ENCODE measurements around the gene HDAC8.
"Not testable (repeated sequence)": the region's sequence is repeated elsewhere in the genome, so short reads cannot be mapped to it uniquely, and the experiment has no call there.

Gene HDAC8

DNA sequence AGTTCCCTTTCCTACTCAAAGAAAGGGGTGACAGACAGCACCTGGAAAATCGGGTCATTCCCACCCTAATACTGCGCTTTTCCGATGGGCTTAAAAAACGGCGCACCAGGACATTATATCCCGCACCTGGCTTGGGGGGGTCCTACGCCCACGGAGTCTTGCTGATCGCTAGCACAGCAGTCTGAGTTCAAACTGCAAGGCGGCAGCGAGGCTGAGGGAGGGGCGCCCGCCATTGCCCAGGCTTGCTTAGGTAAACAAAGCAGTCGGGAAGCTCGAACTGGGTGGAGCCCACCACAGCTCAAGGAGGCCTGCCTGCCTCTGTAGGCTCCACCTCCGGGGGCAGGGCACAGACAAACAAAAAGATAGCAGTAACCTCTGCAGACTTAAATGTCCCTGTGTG, 131.9 kb downstream of the HDAC8 start:
- DNase-seq, result not testable (repeated sequence)

DNA sequence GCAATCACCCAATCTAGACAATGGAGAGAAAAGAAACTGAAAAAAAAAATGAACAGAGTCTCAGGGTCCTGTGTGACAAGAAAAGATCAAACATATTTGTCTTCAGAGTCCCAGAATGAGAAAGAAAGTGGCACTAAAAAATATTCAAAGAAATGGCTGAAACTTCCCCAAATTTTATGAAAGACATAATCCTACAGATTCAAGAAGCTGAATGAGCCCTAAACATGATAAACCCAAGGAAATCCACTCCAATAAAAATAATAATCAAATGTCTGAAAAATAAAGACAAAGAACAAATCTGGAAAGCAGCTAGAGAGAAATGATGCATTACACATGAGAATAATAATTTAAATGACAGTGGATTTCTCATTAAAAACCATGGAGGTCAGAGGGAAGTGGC, 136.6 kb downstream of the HDAC8 start:
- DNase-seq, result no peak

DNA sequence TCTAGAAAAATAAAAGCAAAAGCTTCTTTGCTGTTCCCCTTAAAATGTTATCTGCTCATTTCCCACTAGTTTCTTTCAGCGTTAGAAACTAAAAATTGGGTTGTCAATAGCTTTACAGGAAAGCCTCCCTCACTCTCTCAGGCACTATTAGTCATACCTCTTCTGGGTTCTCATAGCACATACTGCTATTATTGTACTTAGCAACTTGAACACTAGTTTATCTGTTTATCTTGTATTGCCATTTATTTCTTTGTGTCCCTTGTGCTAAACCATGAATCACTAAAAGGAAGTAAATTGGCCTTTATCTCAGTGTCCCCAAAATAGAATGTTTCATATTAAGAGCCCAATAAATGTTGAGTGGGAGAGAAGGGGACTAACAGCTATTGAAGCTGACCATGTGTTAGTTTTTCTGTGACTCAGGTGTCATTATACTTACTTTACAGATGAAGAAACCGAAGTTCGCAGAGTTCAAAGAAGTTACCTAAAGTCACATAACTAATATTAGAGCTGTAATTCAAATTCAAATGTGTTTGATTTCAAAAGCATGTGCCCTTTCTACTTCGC, 142.2 kb downstream of the HDAC8 start:
- no peak for DNase-seq

- DNase-seq, result no peak
Observed at GRCh38 chrX:72421797-72422196, 150.8 kb downstream of the HDAC8 start.

- DNase-seq, result no peak
Observed at GRCh38 chrX:72409993-72410392, 162.7 kb downstream of the HDAC8 start.

DNA sequence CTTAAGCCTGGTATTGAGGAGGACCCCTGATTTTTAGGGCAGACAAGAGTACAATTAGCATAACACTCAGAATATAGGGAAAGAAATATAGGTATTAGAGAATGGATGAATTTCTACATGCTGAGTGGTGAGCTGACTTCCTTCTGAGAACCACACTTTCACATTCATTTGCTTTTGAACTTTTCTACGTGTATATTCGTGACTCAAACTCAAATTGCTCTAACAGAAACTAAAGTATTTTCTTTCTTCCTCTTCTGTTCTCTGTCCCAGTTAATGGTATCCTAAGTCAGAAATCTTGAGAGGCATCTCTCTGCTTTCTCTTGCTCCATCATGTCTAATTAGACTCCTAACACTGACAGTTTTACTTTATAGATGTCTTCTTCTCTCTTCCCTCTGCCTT, 163.8 kb downstream of the HDAC8 start:
- no peak for DNase-seq

DNA sequence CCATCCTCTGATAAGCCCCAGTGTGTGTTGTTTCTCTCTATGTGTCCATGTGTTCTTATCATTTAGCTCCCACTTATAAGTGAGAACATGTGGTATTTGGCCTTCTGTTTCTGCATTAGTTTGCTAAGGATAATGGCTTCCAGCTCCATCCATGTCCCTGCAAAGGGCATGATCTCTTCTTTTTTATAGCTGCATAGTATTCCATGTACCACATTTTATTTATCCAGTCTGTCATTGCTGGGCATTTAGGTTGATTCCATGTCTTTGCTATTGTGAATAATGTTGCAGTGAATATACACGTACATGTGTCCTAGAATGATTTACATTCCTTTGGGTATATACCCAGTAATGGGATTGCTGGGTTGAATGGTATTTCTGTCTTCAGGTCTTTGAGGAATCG, 167.5 kb downstream of the HDAC8 start:
- DNase-seq, result not testable (repeated sequence)

GRCh38 chrX:72402614-72403013, 170.0 kb downstream of the HDAC8 start:
- DNase-seq, result no peak

DNA sequence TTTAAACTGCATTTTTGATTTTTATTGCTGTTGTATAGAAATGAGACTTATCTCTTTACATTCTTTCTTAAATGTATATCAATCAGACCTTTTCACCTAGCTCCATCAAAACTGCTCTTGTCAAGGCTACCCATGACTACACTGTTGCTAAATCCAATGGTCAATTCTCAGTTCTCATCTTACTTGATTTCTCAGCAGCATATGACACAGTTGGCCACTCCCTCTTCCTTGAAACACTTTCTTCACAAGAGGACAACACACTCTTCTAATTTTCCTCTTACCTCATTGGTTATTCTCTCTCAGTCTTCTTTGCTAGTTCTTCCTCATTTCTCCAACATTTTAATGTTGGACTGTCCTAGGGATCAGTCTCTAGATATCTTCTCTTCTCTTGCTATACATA, 172.8 kb downstream of the HDAC8 start:
- DNase-seq, result no peak

DNA sequence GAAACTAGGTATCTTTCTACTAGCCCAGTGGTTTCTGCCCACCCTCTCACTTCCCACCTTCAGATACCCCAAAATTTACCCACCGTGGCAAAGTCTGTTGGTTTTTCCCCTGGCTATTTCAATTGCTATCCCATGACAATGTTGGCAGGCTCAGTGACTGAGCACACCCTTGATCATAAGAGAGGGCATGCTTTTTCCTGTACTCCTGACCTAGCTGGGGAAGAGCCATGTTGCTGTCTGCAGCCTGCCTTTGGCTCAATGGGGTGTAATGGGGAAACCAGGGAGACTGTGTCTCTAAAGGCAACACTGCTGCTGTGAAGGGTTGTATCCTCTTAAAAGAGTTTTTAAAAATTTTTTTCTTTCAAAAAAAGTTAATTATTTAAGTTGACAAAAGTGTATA, 176.5 kb downstream of the HDAC8 start:
- no peak for DNase-seq

DNA sequence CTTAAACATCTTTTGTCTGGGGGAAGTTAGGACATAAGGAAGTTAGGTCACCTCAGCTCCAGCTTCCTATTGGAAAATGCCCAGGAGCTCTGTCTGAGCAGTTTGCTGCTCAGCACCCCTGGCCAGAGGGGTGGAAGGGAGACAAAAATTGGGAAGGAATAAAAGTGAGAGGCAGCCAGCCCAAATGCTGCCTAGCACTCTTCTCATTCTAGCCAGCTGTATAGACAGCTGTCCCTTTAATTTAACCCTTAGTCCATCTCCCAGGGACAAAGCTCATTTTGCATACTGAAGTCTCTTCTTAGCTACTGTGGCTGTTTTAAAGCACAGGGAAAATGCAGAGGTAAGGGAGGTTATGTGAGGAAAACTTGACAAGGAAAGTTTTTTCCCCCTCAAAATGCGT, 177.4 kb downstream of the HDAC8 start:
- no peak for DNase-seq

DNA sequence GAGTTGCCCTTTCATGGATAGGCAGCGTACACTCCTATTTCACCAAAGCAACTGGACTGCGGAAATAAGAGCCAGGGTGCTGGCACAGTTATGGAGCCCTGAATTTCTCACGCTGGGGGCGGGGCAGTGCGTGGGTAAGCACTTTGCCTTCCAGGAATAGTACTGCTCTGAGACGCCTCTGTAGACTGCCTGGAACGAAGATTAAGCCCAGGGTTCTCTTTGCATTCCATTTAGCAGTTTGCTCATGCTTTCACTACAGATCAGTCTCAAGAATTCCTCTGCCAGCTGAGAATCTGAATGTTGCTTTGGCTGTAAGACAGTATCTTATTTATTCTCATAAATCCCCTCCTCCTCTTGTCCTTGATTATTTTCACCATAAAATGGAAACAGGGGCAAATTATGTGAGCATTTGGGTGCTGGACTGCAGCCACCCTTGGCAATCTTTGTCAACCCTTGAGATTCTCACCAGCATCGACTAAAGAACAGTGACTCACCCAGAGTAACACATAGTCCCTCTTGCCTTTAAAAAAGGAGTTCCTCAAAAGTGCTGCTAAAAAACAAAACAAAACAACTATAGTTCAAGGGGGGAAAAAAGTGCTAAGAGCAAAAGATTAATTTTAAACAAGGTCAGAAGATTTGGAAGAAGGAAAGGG, 178.0 kb downstream of the HDAC8 start:
- DNase-seq, result no peak

DNA sequence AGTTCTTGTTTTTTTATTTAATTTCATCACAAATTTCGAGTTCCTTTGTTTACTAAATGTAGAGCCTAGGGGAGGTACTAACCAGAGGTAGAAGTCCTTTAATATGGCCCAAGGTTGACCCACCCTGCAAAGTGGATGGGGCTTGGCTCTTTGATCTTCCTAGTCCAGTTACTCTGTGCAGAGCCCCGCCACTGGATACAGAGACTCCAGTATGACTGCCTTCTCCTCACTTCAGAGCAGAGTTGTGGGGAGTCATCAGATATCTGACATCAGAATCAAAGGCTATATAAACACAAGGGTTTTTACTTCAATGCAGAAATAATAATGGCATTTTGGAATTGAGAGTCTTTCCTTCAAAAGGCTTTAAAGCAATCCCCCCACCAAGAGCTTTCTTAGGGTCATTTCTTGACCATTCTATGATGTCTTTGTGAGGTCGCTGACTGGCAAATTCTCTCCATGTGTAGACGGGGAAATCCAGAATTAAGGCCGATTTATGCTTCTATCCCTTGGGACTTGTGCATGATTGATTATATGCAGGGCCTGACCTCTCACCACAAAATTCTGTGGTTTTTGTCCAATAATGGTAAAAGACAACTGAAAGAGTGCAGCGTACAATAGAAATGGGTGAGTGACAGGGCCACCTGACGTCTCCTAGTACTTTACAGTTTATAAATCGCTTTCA, 178.7 kb downstream of the HDAC8 start:
- no peak for DNase-seq

GRCh38 chrX:72392816-72393800, 179.5 kb downstream of the HDAC8 start:
- no peak for DNase-seq

- DNase-seq, result no peak
Observed at GRCh38 chrX:72392042-72392441, 180.6 kb downstream of the HDAC8 start.

DNA sequence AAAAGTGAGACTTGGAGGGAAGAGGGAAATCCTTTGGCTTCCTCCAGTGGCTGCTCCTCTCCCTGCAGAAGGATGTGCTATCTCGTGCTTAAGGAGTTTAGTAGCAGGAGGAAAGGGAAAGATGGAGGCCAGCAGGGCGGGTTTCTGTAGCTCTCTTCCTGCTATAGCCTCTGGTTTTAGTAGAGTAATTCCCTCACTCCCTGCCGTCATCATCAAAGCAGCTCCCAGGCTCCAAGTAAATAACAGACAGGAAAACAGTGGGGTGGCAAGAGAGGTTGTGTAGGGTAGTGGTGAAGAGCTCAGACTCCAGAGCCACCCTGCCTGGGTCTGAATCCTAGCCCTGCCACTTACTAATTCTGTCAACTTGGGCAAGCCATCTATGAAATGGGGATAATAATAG, 185.4 kb downstream of the HDAC8 start:
- no peak for DNase-seq

- DNase-seq, result no peak
Observed at GRCh38 chrX:72382202-72382595, 190.4 kb downstream of the HDAC8 start.

GRCh38 chrX:72381439-72382201, 191.0 kb downstream of the HDAC8 start:
- DNase-seq, result no peak

GRCh38 chrX:72376124-72376523, 196.5 kb downstream of the HDAC8 start:
- no peak for DNase-seq

DNA sequence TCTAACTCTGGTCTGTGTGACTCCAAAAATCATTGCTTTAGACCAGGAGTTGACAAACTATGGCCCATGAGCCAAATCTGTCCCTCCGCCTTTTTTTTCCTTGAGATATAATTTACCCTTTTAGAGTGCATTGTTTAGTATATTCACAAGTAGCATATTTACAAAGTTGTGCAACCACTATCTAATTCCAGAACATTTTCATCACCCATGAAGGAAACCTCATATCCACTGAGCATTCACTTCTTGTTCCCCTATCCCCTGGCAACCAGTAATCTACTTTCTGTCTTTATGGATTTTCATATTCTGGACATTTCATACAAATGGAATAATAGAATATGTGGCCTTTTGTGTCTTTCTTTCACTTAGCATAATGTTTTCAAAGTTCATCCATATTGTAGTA, 199.5 kb downstream of the HDAC8 start:
- DNase-seq, result no peak

GRCh38 chrX:72372735-72373134, 199.9 kb downstream of the HDAC8 start:
- no peak for DNase-seq

GRCh38 chrX:72371405-72371804, 201.2 kb downstream of the HDAC8 start:
- DNase-seq, result no peak

DNA sequence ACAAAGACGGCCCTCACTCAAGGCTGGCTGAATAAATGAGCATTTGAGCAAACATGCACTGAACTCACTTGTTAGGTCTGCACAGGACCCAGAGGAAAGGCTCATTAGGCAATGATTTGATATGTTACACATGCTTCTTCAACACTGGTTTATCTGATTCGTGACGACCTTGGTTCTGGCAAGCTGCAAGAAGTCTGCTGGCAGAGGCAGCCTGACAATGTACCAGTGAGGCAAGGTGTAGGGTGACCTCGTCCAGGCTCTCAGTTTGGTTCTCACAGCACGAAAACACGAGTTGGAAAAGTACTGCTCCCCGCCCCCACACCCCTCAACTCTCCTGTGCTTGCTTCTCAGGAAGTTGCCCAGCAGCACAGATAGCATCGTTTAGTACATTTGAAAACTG, 203.8 kb downstream of the HDAC8 start:
- DNase-seq, result no peak
